HG02610 (cell line): ENCODE data around the gene SLFN12L.
A peak's percentile ranks its signal among the peaks of the same experiment; 100 is the strongest.

ENCODE experiments used
- ATAC-seq: cut with Tn5 transposase; IDR thresholded peaks from one replicate; pipeline ENCODE4 v1.9.1; 2021; ENCODE audit warnings: mild to moderate bottlenecking, moderate library complexity; ENCODE audit not compliant: unreplicated experiment

Gene SLFN12L

GRCh38 chr17:35433075-35433894, 104.2 kb downstream of the SLFN12L start:
- ATAC-seq, result peak; percentile 49

GRCh38 chr17:35432176-35433074, 105.1 kb downstream of the SLFN12L start, which contains the start of gene SLFN12:
SLFN12 (minus strand) TSS chr17:35432500; CDS start chr17:35423028, 9,472 bp downstream.
- peak; percentile 75 for ATAC-seq

- ATAC-seq, result no peak
Measured at GRCh38 chr17:35429702-35430101, 107.8 kb downstream of the SLFN12L start.

GRCh38 chr17:35428229-35428628, 109.2 kb downstream of the SLFN12L start:
- ATAC-seq, result no peak

- no peak for ATAC-seq
Measured at GRCh38 chr17:35423761-35424160, 113.7 kb downstream of the SLFN12L start.
